Spleen (tissue), 11 donors: ENCODE data around the gene DRC3. TPM values are rescaled to one million over a fixed set of nuclear protein-coding genes. Genes with fewer than 3 reads are reported as not detected.

Experiments
- DNase-seq: peaks from one replicate; pipeline ENCODE4 v3.0.0-alpha.2; 2020
- H3K27ac ChIP-seq, 8 donors: fragments of 200-600 bp; sonication (generic) in 7 of 8; 1 replicate in 4 of 8; 2 replicates in 4 of 8; pipeline versions ENCODE4 v1.5.0 to v1.8.0; 2016 to 2021; ENCODE audit warnings: inconsistent platforms in 4 of 8, mild to moderate bottlenecking in 4 of 8, moderate library complexity in 1 of 8
- H3K27me3 ChIP-seq, 7 donors: fragments of 200-600 bp; sonication (generic) in 6 of 7; replicated peaks in 1 of 7; 1 replicate in 4 of 7; 2 replicates in 3 of 7; pipeline versions ENCODE4 v1.5.0 to v1.8.0; 2016 to 2021; ENCODE audit warnings: inconsistent platforms in 3 of 7, mild to moderate bottlenecking in 1 of 7
- H3K36me3 ChIP-seq, 6 donors: fragments of 200-600 bp; sonication (generic) in 5 of 6; 1 replicate in 4 of 6; 2 replicates in 2 of 6; pipeline versions ENCODE4 v1.5.0 to v1.8.0; 2016 to 2021; ENCODE audit warnings: inconsistent platforms in 2 of 6
- H3K4me1 ChIP-seq, 6 donors: fragments of 200-600 bp; sonication (generic) in 5 of 6; 1 replicate in 3 of 6; 2 replicates in 3 of 6; pipeline versions ENCODE4 v1.5.0 to v1.8.0; 2016 to 2021; ENCODE audit warnings: inconsistent platforms in 3 of 6
- H3K4me3 ChIP-seq, 8 donors: fragments of 200-600 bp; sonication (generic) in 7 of 8; 1 replicate in 4 of 8; 2 replicates in 4 of 8; pipeline versions ENCODE4 v1.5.0 to v1.8.0; 2016 to 2021; ENCODE audit warnings: inconsistent platforms in 4 of 8, mild to moderate bottlenecking in 4 of 8, moderate library complexity in 2 of 8
- H3K9me3 ChIP-seq, 8 donors: fragments of 200-600 bp; sonication (generic) in 7 of 8; 1 replicate in 4 of 8; 2 replicates in 4 of 8; pipeline versions ENCODE4 v1.5.0 to v1.8.0; 2016 to 2021; ENCODE audit warnings: inconsistent platforms in 4 of 8
- CTCF ChIP-seq, 11 experiments: fragments of 200-600 bp in 7 of 11; fragments of 450-650 bp in 4 of 11; sonication (generic) in 4 of 11; IDR thresholded peaks in 8 of 11; conservative IDR thresholded peaks in 3 of 11; 1 replicate in 7 of 11; 2 replicates in 4 of 11; pipeline versions ENCODE4 v1.4.0 to v1.8.0; 2016 to 2021; ENCODE audit warnings: antibody characterized with exemption in 11 of 11, inconsistent platforms in 4 of 11, mild to moderate bottlenecking in 1 of 11
- POLR2A ChIP-seq, 3 donors: fragments of 450-650 bp; IDR thresholded peaks; one replicate each; pipeline ENCODE4 v1.5.1; 2017; ENCODE audit warnings: antibody characterized with exemption in 3 of 3, mild to moderate bottlenecking in 1 of 3
- POLR2AphosphoS5 ChIP-seq, 3 donors: sonication (generic); formaldehyde crosslinking; IDR thresholded peaks; one replicate each; pipeline ENCODE4 v1.5.1; 2017; ENCODE audit warnings: antibody characterized with exemption in 3 of 3
- WGBS, 5 donors: extraction: QIAGEN DNeasy Blood & Tissue Kit in 3 of 5; methylation state at CpG; one replicate each; pipeline versions ENCODE4 v1.1.5 to v1.1.7; 2013 to 2018; 5-methylcytosine and 5-hydroxymethylcytosine counted together
- intact Hi-C: fragments of 100-400 bp; cut with DNase I; formaldehyde crosslinking; loops from one replicate; pipeline ENCODE4 v1.15.0; 2023; ENCODE audit warnings: low total_unique reads
- polyA plus RNA-seq, 3 donors: library from polyadenylated mRNA; stranded (reverse); fragments of 200-250 nt; gene quantifications; one replicate each; pipeline ENCODE4 v1.2.1, GENCODE V29; 2013
- total RNA-seq, 7 donors: library from RNA; depleted of rRNA in 3 of 7; stranded (reverse); fragments of >200 nt in 3 of 7; fragmentation: NEBNext Ultra II Directional in 4 of 7; extraction: Animal tissue kit (Norgen Biotek cat#: 25700) in 4 of 7; gene quantifications; one replicate each; pipeline versions ENCODE4 v1.1.0 to v1.2.1, GENCODE V29; 2016 to 2021
- donor health status: healthy with polysubstance abuse.
- donor health status: DM: no; HTN: no; CAD: no; lungs with moderate emphysema.
- donor health status: DM: no; HTN: no; CAD: no.
- donor health status: Bipolar disorder and iron deficiency.
- donor health status: healthy.
- donor health status: DM: no; HTN: no; CAD: no.
- donor health status: DM: yes; HTN: yes; CAD: no.

The DRC3 gene
- total and polyA plus RNA-seq, 10 donors, result 0.37 to 7.3 (median 2.3) TPM

- no peak for DNase-seq
- TF ChIP-seq POLR2A (IDR thresholded peaks at IDR 0.05) (no peak), CTCF (IDR thresholded peaks at IDR 0.05 in 8 of 11, conservative IDR thresholded peaks at IDR 0.05 in 3 of 11) (no peak), POLR2AphosphoS5 (IDR thresholded peaks at IDR 0.05) (no peak)
Observed at GRCh38 chr17:17958982-17959381, 13.7 kb upstream of the DRC3 start.

GRCh38 chr17:17959520-17960361 is 12.9 kb upstream of the DRC3 start:
- Histone ChIP-seq H3K27me3 (no peaks in the 10 kb centered on the region), H3K4me1 (peaks cover 13 to 66% (median 33%) of the 10 kb centered on the region in 6 donors), H3K9me3 (no peaks in the 10 kb centered on the region), H3K36me3 (peaks cover 0 to 12% (median 0%) of the 10 kb centered on the region in 6 donors), H3K27ac (peak overlapping the region; percentile 55 to 79 (median 72)), H3K4me3 (peak overlapping the region in 1 of 8 donors; percentile 11)
- no peak for DNase-seq
- no peak for TF ChIP-seq CTCF (IDR thresholded peaks at IDR 0.05 in 8 of 11, conservative IDR thresholded peaks at IDR 0.05 in 3 of 11)
- no peak for TF ChIP-seq POLR2A (IDR thresholded peaks at IDR 0.05)
- TF ChIP-seq POLR2AphosphoS5 (IDR thresholded peaks at IDR 0.05), result no peak
- WGBS, 5 donors, result 40 to 57% (median 50%) methylated on average over 7 of the region's 7 CpGs
- intact Hi-C loops, result no loop called here

More at GRCh38 chr17:17958982-17959381, 13.7 kb upstream of the DRC3 start:
- peaks cover 0 to 12% (median 0%) of the 10 kb centered on the region in 6 donors for H3K36me3 ChIP-seq
- peaks cover 13 to 61% (median 33%) of the 10 kb centered on the region in 6 donors for H3K4me1 ChIP-seq
- no peak overlapping the region for H3K4me3 ChIP-seq
- H3K9me3 ChIP-seq, result no peaks in the 10 kb centered on the region
- no peaks in the 10 kb centered on the region for H3K27me3 ChIP-seq
- peak overlapping the region; percentile 55 to 79 (median 72) for H3K27ac ChIP-seq
- intact Hi-C loops, result no loop called here
- 75 to 87% (median 82%) methylated on average over 5 of the region's 5 CpGs for WGBS, 5 donors

GRCh38 chr17:17960500-17961030 is 12.1 kb upstream of the DRC3 start:
- peaks cover 13 to 66% (median 33%) of the 10 kb centered on the region in 6 donors for H3K4me1 ChIP-seq
- H3K27me3 ChIP-seq, result no peaks in the 10 kb centered on the region
- peak overlapping the region; percentile 55 to 79 (median 72) for H3K27ac ChIP-seq
- intact Hi-C loops, result no loop called here
- H3K9me3 ChIP-seq, result no peaks in the 10 kb centered on the region
- DNase-seq, result no peak
- TF ChIP-seq CTCF (IDR thresholded peaks at IDR 0.05 in 8 of 11, conservative IDR thresholded peaks at IDR 0.05 in 3 of 11), result no peak
- no peak for TF ChIP-seq POLR2AphosphoS5 (IDR thresholded peaks at IDR 0.05)
- no peak for TF ChIP-seq POLR2A (IDR thresholded peaks at IDR 0.05)
- 89 to 95% (median 89%) methylated on average over 5 of the region's 5 CpGs for WGBS, 5 donors
- peaks cover 0 to 4% (median 0%) of the 10 kb centered on the region in 6 donors for H3K36me3 ChIP-seq
- no peak overlapping the region for H3K4me3 ChIP-seq

- 83 to 92% (median 87%) methylated on average over 4 of the region's 4 CpGs for WGBS, 5 donors
- intact Hi-C loops, result no loop called here
- H3K9me3 ChIP-seq, result no peaks in the 10 kb centered on the region
- no peak overlapping the region for H3K27ac ChIP-seq
- no peak overlapping the region for H3K4me3 ChIP-seq
- peaks cover 12 to 67% (median 24%) of the 10 kb centered on the region in 6 donors for H3K4me1 ChIP-seq
- no peak for DNase-seq
- TF ChIP-seq POLR2A (IDR thresholded peaks at IDR 0.05) (no peak), CTCF (IDR thresholded peaks at IDR 0.05 in 8 of 11, conservative IDR thresholded peaks at IDR 0.05 in 3 of 11) (no peak), POLR2AphosphoS5 (IDR thresholded peaks at IDR 0.05) (no peak)
- H3K27me3 ChIP-seq, result no peaks in the 10 kb centered on the region
- no peaks in the 10 kb centered on the region for H3K36me3 ChIP-seq
Observed at GRCh38 chr17:17963066-17963465, 9.6 kb upstream of the DRC3 start.
